GM12878 (cell line): ENCODE measurements around the gene C11orf52. TPM values are rescaled to one million over a fixed set of nuclear protein-coding genes. Genes with fewer than 3 reads are reported as not detected.

Source experiments
- ATF7 ChIP-seq: fragments of 450-650 bp; IDR thresholded peaks from 2 replicates; pipeline ENCODE4 v1.6.1; 2016; ENCODE audit warnings: low read depth, mild to moderate bottlenecking
- BMI1 ChIP-seq: fragments of 450-650 bp; IDR thresholded peaks from 2 replicates; pipeline ENCODE4 v1.6.1; 2016; ENCODE audit warnings: mild to moderate bottlenecking, moderate library complexity, borderline replicate concordance
- CBX3 ChIP-seq: fragments of 200-600 bp; sonication (generic); IDR thresholded peaks from 2 replicates; pipeline ENCODE4 v1.6.1; 2016; ENCODE audit warnings: low read depth, borderline replicate concordance
- ELK1 ChIP-seq: IDR thresholded peaks from 2 replicates; pipeline ENCODE4 v1.6.1; 2012; ENCODE audit warnings: low read depth, low read length, improper control_type of control experiment
- ETV6 ChIP-seq, 2 experiments: fragments of 450-650 bp in 1 of 2; IDR thresholded peaks in 1 of 2; conservative IDR thresholded peaks in 1 of 2; 2 replicates each; pipeline ENCODE4 v1.6.1; 2014; ENCODE audit warnings: antibody characterized with exemption in 1 of 2, borderline replicate concordance in 1 of 2, low read depth in 1 of 2, mild to moderate bottlenecking in 1 of 2, moderate library complexity in 1 of 2
- EZH2 ChIP-seq: IDR thresholded peaks from 2 replicates; pipeline ENCODE4 v1.6.1; 2012; ENCODE audit warnings: low read depth, mild to moderate bottlenecking, control low read depth, inconsistent platforms, low read length, borderline replicate concordance; ENCODE audit not compliant: control insufficient read depth
- HDAC2 ChIP-seq: fragments of 200-600 bp; sonication (generic); IDR thresholded peaks from 2 replicates; pipeline ENCODE4 v1.6.1; 2017
- HDGF ChIP-seq: fragments of 450-650 bp; IDR thresholded peaks from 2 replicates; pipeline ENCODE4 v1.6.1; 2016; ENCODE audit warnings: antibody characterized with exemption
- IKZF1 ChIP-seq: fragments of 450-650 bp; conservative IDR thresholded peaks from 2 replicates; pipeline ENCODE4 v1.6.1; 2017; ENCODE audit warnings: antibody characterized with exemption, mild to moderate bottlenecking
- IRF4 ChIP-seq: IDR thresholded peaks from 2 replicates; pipeline ENCODE4 v1.6.1; 2011; ENCODE audit warnings: low read depth, low read length
- NFXL1 ChIP-seq: fragments of 450-650 bp; IDR thresholded peaks from 2 replicates; pipeline ENCODE4 v1.6.1; 2017; ENCODE audit warnings: antibody characterized with exemption, mild to moderate bottlenecking, borderline replicate concordance
- NFYB ChIP-seq: IDR thresholded peaks from 2 replicates; pipeline ENCODE4 v1.6.1; 2011; ENCODE audit warnings: low read depth, mild to moderate bottlenecking, low read length, improper control_type of control experiment, moderate library complexity; ENCODE audit not compliant: insufficient read depth
- STAT3 ChIP-seq: IDR thresholded peaks from 2 replicates; pipeline ENCODE4 v1.6.1; 2011; ENCODE audit warnings: low read depth, low read length, improper control_type of control experiment
- SUZ12 ChIP-seq: fragments of 200-600 bp; sonication (generic); IDR thresholded peaks from one replicate; pipeline ENCODE4 v1.6.1; 2018; ENCODE audit warnings: antibody characterized with exemption, mild to moderate bottlenecking; ENCODE audit not compliant: unreplicated experiment
- YBX1 ChIP-seq: fragments of 450-650 bp; IDR thresholded peaks from 2 replicates; pipeline ENCODE4 v1.6.1; 2016; ENCODE audit warnings: antibody characterized with exemption
- ZBTB33 ChIP-seq: fragments of 450-650 bp; IDR thresholded peaks from 2 replicates; pipeline ENCODE4 v1.6.1; 2017; ENCODE audit warnings: mild to moderate bottlenecking
- polyA plus RNA-seq, 11 experiments: library from polyadenylated mRNA; depleted of rRNA in 4 of 11; unstranded in 6 of 11; stranded (reverse) in 5 of 11; fragments of >200 nt; fragmentation: Nextera tagmentation in 4 of 11; fragmentation: Illumina TruSeq in 1 of 11; extraction: Ambion mirVana in 4 of 11; extraction: Trizol in 1 of 11; gene quantifications; 1 replicate in 1 of 11; 2 replicates in 10 of 11; pipeline versions ENCODE4 v1.2.1 to v1.2.3, GENCODE V29; 2011 to 2016; ENCODE audit warnings: inconsistent platforms in 2 of 11, missing spikeins in 2 of 11, low read depth in 1 of 11
- total RNA-seq, 4 experiments: library from RNA; depleted of rRNA in 3 of 4; stranded (reverse); fragments of >200 nt in 3 of 4; fragmentation: Illumina TruSeq in 1 of 4; extraction: Trizol in 1 of 4; gene quantifications; 2 replicates each; pipeline versions ENCODE4 v1.2.1 to v1.2.3, GENCODE V29; 2013 to 2021
- TF ChIP-seq, protein P1 (sequence below): IDR thresholded peaks from 2 replicates; pipeline ENCODE4 v1.6.1; 2012; ENCODE audit warnings: low read length, inconsistent platforms
- TF ChIP-seq, protein P2 (sequence below): IDR thresholded peaks from 2 replicates; pipeline ENCODE4 v1.6.1; 2011; ENCODE audit warnings: low read depth, mild to moderate bottlenecking, low read length, moderate library complexity, borderline replicate concordance; ENCODE audit errors: extremely low read depth
- TF ChIP-seq, protein P3 (sequence below): IDR thresholded peaks from 2 replicates; pipeline ENCODE4 v1.6.1; 2012; ENCODE audit warnings: improper control_type of control experiment, low read depth, low read length; ENCODE audit not compliant: insufficient replicate concordance

C11orf52 gene
- total and polyA plus RNA-seq, 10 of the 15 experiments (the other 5 are each of a cell fraction or from before 2014, with no cell fraction given) = not detected

DNA sequence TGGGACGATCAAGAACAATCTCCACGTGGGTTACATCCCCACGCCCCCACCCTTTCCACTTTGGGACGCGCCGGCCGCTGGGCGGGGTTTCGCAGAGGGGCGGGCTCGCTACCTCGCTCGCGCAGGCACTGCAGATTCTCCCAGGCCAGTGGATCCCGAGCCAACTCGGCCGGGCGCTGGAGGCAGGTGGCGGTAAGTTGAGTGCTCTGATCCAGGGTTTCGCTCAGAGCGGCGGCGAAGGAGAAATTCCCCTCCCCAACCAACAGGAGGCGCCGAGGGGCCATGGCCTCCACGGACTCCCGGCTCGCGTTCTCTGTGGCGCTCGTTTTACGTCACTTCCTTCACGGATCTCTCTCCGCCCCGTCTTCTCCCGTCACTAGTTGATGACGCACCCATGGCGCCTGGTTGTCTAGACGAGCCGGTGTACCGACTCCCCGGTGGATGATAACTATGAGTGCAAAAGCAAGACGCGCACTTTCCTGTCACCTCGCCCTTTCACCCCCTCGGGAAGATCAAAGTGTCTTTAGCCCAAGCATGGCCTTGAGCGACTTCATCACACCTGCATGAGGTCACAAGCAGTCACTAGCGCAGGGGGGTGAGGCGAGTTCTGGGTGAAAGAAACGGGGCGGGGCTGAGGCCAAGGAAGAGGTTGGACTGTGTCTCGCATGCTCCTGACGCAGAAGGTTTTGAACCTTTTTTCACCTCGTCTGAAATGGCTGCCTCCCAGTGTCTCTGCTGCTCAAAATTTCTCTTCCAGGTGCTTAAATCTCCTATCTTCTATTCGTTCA is 39.7 kb upstream of the C11orf52 start, which contains the start of the genes CFAP68 and FDXACB1 (continued):
- no peak for TF ChIP-seq ZBTB33
- TF ChIP-seq ETV6 (conservative IDR thresholded peaks at IDR 0.05 in 1 of 2, IDR thresholded peaks at IDR 0.05 in 1 of 2; ENCODE audit: borderline replicate concordance in 1 of 2, low read depth in 1 of 2) = no peak
- TF ChIP-seq, protein P1, sequence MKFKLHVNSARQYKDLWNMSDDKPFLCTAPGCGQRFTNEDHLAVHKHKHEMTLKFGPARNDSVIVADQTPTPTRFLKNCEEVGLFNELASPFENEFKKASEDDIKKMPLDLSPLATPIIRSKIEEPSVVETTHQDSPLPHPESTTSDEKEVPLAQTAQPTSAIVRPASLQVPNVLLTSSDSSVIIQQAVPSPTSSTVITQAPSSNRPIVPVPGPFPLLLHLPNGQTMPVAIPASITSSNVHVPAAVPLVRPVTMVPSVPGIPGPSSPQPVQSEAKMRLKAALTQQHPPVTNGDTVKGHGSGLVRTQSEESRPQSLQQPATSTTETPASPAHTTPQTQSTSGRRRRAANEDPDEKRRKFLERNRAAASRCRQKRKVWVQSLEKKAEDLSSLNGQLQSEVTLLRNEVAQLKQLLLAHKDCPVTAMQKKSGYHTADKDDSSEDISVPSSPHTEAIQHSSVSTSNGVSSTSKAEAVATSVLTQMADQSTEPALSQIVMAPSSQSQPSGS = no peak
- no peak for TF ChIP-seq NFXL1
- 0 out of 2 replicates have a peak, but pooled peaks have one; percentile 57 for TF ChIP-seq IRF4
- no peak for TF ChIP-seq EZH2
- 0 out of 2 replicates have a peak, but pooled peaks have one; percentile 26 for TF ChIP-seq HDAC2
- TF ChIP-seq NFYB = no peak
- 0 out of 2 replicates have a peak, but pooled peaks have one; percentile 72 for TF ChIP-seq STAT3
- TF ChIP-seq YBX1 = no peak
- no peak for TF ChIP-seq SUZ12
- TF ChIP-seq BMI1 = no peak
- peak; percentile 40; the same call in 1 of the 2 replicates for TF ChIP-seq HDGF
- TF ChIP-seq CBX3 = no peak
- TF ChIP-seq ATF7 = peak; percentile 92
- TF ChIP-seq, protein P2, sequence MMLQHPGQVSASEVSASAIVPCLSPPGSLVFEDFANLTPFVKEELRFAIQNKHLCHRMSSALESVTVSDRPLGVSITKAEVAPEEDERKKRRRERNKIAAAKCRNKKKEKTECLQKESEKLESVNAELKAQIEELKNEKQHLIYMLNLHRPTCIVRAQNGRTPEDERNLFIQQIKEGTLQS = peak; percentile 72; the same call in 1 of the 2 replicates
- TF ChIP-seq, protein P3, sequence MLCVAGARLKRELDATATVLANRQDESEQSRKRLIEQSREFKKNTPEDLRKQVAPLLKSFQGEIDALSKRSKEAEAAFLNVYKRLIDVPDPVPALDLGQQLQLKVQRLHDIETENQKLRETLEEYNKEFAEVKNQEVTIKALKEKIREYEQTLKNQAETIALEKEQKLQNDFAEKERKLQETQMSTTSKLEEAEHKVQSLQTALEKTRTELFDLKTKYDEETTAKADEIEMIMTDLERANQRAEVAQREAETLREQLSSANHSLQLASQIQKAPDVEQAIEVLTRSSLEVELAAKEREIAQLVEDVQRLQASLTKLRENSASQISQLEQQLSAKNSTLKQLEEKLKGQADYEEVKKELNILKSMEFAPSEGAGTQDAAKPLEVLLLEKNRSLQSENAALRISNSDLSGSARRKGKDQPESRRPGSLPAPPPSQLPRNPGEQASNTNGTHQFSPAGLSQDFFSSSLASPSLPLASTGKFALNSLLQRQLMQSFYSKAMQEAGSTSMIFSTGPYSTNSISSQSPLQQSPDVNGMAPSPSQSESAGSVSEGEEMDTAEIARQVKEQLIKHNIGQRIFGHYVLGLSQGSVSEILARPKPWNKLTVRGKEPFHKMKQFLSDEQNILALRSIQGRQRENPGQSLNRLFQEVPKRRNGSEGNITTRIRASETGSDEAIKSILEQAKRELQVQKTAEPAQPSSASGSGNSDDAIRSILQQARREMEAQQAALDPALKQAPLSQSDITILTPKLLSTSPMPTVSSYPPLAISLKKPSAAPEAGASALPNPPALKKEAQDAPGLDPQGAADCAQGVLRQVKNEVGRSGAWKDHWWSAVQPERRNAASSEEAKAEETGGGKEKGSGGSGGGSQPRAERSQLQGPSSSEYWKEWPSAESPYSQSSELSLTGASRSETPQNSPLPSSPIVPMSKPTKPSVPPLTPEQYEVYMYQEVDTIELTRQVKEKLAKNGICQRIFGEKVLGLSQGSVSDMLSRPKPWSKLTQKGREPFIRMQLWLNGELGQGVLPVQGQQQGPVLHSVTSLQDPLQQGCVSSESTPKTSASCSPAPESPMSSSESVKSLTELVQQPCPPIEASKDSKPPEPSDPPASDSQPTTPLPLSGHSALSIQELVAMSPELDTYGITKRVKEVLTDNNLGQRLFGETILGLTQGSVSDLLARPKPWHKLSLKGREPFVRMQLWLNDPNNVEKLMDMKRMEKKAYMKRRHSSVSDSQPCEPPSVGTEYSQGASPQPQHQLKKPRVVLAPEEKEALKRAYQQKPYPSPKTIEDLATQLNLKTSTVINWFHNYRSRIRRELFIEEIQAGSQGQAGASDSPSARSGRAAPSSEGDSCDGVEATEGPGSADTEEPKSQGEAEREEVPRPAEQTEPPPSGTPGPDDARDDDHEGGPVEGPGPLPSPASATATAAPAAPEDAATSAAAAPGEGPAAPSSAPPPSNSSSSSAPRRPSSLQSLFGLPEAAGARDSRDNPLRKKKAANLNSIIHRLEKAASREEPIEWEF = no peak
- peak; percentile 65; the same call in 1 of the 2 replicates for TF ChIP-seq IKZF1
- TF ChIP-seq ELK1 = no peak; the same call in 1 of the 2 replicates
